ENCODE data around the gene SYDE1. TPM values are rescaled to one million over a fixed set of nuclear protein-coding genes. Genes with fewer than 3 reads are reported as not detected.
"Not testable (repeated sequence)": the region's sequence is repeated elsewhere in the genome, so short reads cannot be mapped to it uniquely, and the experiment has no call there.

The SYDE1 gene
- 10 to 100 TPM in 10 of 12 donors, 1 to 10 TPM in 1, not detected in 1; 8.1 to 29.4 (median 15.8) TPM for polyA plus RNA-seq (ENCODE audit: insufficient read length in 12 of 12)
- long read RNA-seq, donor 1, partial matches to known transcripts: 9 of 14 reads
- long read RNA-seq, donor 1, other reads (novel, unspliced or antisense): 0 of 14 reads
- long read RNA-seq, donor 2, partial matches to known transcripts: 0 of 5 reads
- long read RNA-seq, donor 2, other reads (novel, unspliced or antisense): 0 of 5 reads
- long read RNA-seq, donor 3, partial matches to known transcripts: 0 of 3 reads
- long read RNA-seq, donor 3, other reads (novel, unspliced or antisense): 0 of 3 reads
- long read RNA-seq, donor 4, partial matches to known transcripts: 0 of 10 reads
- long read RNA-seq, donor 4, other reads (novel, unspliced or antisense): 7 of 10 reads
- long read RNA-seq, donor 5, transcript SYDE1-201 (8 exons, 3,264 nt): major isoform, 5 of 60 reads
- long read RNA-seq, donor 5, partial matches to known transcripts: 36 of 60 reads
- long read RNA-seq, donor 5, other reads (novel, unspliced or antisense): 18 of 60 reads
- long read RNA-seq, donor 6, partial matches to known transcripts: 0 of 7 reads
- long read RNA-seq, donor 6, other reads (novel, unspliced or antisense): 0 of 7 reads
- long read RNA-seq, donor 7, partial matches to known transcripts: 0 of 1 reads
- long read RNA-seq, donor 7, other reads (novel, unspliced or antisense): 0 of 1 reads
- long read RNA-seq, donor 8, partial matches to known transcripts: 14 of 41 reads
- long read RNA-seq, donor 8, other reads (novel, unspliced or antisense): 23 of 41 reads
- long read RNA-seq, donor 9, partial matches to known transcripts: 0 of 2 reads
- long read RNA-seq, donor 9, other reads (novel, unspliced or antisense): 0 of 2 reads
- long read RNA-seq, donor 10, partial matches to known transcripts: 9 of 22 reads
- long read RNA-seq, donor 10, other reads (novel, unspliced or antisense): 9 of 22 reads
- long read RNA-seq, donor 11, partial matches to known transcripts: 7 of 19 reads
- long read RNA-seq, donor 11, other reads (novel, unspliced or antisense): 8 of 19 reads

GRCh38 chr19:15107061-15108010 is at the start of gene SYDE1:
Gene SYDE1 (plus strand): TSS chr19:15107401. CDS start chr19:15107434, 33 bp downstream.
- peak; percentile 69 for DNase-seq

DNA sequence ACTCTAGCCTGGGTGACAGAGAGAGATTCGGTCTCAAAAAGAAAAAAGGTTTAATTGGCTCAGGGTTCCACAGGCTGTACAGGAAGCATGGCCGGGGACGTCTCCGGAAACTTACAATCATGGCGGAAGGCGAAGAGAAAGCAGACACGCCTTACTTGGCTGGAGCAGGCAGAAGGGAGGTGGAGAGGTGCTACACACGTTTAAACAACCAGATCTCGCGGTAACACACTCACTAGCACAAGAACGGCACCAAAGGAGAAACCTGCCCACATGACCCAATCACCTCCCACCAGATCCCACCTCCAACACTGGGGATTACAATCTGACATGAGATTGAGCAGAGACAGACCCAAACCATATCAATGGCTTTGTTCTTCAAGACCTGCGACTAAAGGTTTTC is 45.2 kb upstream of the SYDE1 start:
- DNase-seq: no peak

- DNase-seq: not testable (repeated sequence)
Measured at GRCh38 chr19:15070386-15070785, 36.8 kb upstream of the SYDE1 start.

DNA sequence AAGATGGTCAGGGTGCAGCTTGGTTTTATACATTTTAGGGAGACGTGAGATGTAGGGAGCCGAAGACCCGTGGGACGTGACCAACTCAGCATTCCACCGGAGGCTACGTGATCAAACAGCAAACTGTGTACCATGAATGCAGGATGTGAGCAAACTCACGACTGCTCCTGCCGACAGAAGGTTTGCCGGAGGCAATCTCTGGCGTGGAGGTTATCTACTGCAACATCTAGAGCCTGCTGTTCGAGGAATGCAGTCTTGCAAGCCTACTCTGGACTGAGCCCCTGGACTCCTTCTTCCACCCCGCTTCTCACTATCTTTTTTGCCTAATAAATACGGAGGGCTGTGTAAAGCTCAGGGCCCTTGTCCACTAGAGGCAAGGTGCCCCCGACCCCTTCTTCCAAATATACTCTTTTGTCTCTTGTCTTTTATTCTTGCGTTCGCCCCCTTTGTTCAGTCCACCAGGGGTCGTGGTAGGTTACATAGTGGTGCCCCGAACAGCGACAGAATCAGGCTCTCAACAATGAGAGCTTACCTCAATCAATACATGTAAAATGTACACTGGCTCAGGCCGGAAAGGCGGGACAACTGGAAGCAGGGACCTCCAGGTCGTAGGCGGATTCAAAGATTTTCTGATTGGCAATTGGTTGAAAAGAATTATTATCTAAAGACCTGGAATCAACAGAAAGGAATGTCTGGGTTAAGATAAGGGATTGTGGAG is 34.1 kb upstream of the SYDE1 start:
- DNase-seq: no peak

DNA sequence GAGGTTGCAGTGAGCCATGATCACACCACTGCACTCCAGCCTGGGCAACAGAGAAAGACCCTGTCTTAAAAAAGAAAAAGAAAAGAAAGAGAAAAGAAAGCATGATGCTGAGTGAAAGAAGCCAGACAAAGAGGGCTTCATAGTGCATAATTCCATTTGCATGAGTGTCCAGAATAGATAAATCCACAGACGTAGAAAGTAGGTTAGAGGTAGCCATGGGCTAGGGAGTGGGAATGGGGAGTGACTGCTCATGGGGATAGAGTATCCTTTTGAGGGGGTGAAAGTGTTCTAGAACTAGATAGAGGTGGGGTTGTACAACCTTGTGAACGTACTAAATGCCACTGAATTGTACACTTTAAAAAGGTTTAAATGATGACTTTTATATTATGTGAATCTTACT is 32.8 kb upstream of the SYDE1 start:
- no peak for DNase-seq

- no peak for DNase-seq
Measured at GRCh38 chr19:15075806-15076205, 31.4 kb upstream of the SYDE1 start.

DNA sequence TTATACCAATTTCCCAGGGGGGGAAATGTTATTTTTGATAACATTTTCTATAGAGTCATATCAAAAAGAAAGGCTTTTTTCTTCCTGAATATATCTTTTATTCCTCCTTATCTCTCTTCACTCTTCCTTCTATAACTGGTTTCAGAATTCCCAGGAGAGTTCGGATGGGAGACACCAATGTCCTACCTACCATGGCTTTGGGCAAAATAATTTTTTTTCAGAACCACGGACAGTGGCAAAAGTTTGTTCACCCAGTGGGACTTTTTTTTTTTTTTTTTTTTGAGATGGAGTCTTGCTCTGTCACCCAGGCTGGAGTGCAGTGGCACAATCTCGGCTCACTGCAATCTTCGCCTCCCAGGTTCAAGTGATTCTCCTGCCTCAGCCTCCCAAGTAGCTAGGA is 27.2 kb upstream of the SYDE1 start:
- not testable (repeated sequence) for DNase-seq

DNA sequence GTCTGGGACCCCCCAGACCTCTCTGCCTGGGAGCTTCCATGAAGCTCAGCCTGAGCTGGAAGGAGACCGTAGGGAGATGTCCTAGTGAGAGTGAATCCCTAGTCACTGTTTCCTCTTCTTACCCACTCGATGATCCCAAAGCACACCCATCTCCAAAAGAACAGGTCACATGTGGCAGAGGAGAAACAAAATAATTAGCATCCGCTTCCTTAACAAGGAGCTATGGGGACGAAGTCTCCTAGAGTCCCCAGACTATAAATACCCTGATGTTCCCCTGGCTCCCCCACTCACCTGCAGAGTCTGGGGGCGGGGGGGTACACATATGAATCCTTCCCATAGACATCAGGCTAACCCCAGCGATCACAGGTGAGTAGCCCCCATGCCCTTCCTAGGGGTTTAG is 25.3 kb upstream of the SYDE1 start, which contains the start of gene OR1I1:
OR1I1 (plus strand) TSS at position 301 of the 400 bp plus-strand sequence. CDS start 4,855 bp downstream, outside the sequence.
- DNase-seq: no peak

GRCh38 chr19:15087182-15087581 is 20.0 kb upstream of the SYDE1 start:
- DNase-seq: no peak

- peak; percentile 76 for DNase-seq
Measured at GRCh38 chr19:15091918-15092753, 15.1 kb upstream of the SYDE1 start.

- no peak for DNase-seq
Measured at GRCh38 chr19:15093001-15093400, 14.2 kb upstream of the SYDE1 start.

DNA sequence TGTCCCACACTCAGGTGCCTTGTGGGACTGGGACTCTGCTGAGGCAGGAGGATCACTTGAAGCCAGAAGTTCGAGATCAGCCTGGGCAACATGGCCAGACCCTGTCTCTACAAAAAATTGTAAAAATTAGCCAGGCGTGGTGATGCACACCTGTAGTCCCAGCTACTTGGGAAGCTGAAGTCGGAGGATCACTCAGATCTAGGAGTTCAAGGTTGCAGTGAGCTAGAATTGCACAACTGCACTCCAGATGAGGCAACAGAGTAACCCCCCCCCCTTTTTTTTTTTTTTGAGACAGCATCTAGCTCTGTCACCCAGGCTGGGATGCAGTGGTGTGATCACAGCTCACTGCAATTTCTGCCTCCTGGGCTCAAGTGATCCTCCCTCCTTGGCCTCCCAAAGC is 11.0 kb upstream of the SYDE1 start:
- DNase-seq: no peak

DNA sequence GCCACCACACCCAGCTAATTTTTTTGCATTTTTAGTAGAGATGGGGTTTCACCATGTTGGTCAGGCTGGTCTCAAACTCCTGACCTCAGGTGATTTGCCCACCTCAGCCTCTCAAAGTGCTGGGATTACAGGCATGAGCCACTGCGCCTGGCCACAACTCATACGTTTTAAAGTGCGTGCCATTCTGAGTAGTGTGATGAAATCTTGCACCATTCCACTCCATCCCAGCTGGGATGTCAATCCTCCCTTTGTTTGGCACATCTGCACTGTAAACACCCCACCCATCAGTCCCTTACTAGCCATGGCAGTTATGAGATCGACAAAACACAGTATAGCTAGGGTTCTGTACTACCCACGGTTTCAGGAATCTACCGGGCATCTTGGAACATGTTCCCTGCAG is 9.2 kb upstream of the SYDE1 start:
- not testable (repeated sequence) for DNase-seq

GRCh38 chr19:15098460-15098859 is 8.7 kb upstream of the SYDE1 start:
- DNase-seq: no peak

- DNase-seq: no peak
Measured at GRCh38 chr19:15099017-15099582, 8.1 kb upstream of the SYDE1 start.

- no peak for DNase-seq
Measured at GRCh38 chr19:15101479-15102082, 5.6 kb upstream of the SYDE1 start.

DNA sequence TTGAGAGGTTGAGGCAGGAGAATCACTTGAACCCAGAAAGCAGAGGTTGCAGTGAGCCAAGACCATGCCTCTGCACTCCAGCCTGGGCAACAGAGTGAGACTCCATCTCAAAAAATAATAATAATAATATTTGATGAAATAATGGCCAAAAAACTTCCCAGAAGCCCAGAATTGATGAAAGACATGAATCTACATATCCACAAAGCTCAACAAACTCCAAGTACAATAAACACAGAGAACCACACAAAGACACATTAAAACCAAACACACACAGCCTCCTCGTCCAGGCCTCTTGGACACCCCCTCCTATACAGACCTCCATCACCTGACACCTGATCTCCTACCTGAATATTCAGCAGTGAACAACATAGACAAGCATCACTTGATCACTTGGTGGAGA is 3.2 kb upstream of the SYDE1 start:
- no peak for DNase-seq

GRCh38 chr19:15104411-15104810 is 2.8 kb upstream of the SYDE1 start:
- DNase-seq: no peak

GRCh38 chr19:15105044-15105443 is 2.2 kb upstream of the SYDE1 start:
- DNase-seq: no peak
